NK-92 (cell line): ENCODE measurements around the gene EPHB1.

Source experiments
- DNase-seq: peaks from one replicate; lab custom pipeline; 2025; ENCODE audit not compliant: unreplicated experiment; lab: John Stamatoyannopoulos, UW

EPHB1 gene

GRCh38 chr3:135272026-135272669 lies 477.1 kb downstream of the EPHB1 start:
- no peak for DNase-seq

- no peak for DNase-seq
Observed at GRCh38 chr3:135292162-135292561, 497.1 kb downstream of the EPHB1 start.

- no peak for DNase-seq
Observed at GRCh38 chr3:135301670-135302069, 506.6 kb downstream of the EPHB1 start.

- DNase-seq = no peak
Observed at GRCh38 chr3:135304378-135304777, 509.3 kb downstream of the EPHB1 start.
